Measurements from ENCODE around the gene LRMDA.
A peak's percentile ranks its signal among the peaks of the same experiment; 100 is the strongest.

LRMDA gene

GRCh38 chr10:75477680-75478079, 46.3 kb downstream of the LRMDA start:
- DNase-seq, result no peak

DNA sequence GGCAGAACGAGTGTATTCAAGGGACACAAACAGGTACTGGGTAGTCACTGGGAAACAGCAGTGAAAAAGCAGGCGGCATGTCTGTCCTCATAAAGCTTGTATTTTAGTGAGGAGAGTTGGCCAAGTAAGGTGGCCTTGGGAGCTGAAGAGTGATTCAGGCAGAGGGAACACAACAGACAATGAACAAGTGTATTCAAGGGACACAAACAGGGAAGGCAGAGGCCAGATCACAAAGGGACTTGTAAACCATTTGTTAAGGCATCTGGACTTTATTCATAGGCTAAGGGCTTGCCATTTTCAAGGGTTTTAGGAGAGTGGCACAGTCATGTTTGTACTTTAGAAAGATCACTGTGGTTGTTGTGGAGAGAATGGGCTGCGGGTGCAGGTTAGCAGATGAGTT, 49.0 kb downstream of the LRMDA start:
- no peak for DNase-seq

DNA sequence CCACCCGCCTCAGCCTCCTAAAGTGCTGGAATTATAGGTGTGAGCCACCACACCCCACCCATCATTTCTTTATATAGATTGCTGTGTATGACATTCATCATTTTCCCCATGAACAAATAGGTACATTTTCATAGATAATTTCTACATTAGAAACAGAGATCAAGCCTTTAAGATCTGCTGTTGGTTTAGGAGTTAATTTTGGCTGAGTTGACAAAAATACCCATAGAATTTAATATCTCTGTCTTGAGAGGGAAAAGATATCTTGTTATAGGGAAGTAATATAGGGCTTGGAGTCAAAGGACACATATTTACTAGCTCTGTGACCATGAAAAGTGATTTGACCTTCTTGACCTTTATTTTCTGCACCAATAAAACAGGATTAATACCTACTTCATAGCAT, 51.8 kb downstream of the LRMDA start:
- DNase-seq, result no peak

DNA sequence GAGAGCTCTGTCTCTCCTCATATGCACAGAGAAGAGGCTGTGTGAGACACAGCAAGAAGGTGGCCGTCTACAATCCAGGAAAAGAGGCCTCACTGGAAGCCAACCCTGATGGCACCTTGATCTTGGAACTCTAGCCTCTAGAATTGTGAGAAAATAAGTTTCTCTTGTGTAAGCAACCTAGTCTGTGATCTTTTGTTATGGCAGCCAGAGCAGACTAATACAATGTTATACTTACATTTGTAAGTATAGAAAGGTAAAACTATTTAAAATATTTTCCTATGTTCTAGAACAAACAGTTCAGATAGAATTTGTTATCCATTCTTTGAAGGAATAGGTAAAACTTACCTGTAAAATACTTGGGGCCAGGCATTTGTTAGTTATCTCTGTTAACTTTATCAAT, 53.3 kb downstream of the LRMDA start:
- no peak for DNase-seq

DNA sequence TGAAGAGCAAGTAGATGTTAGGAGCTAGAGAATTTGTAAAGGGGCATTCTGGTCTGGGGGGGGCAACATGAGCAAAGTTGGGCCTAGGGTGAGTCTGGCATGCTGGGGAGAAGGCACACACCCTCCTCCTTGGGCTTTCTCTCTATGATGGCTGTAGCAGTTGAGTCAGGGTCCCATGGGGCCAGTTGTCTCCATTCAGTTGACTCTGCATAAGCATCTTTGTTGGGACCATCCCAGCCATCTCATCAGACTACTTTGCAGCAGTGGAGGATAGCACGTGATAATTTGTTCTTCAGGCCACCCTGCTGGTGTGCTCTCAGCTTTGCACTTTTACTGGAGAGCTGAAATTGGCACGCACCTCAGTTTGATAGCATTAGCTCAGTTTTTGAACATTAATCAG, 55.2 kb downstream of the LRMDA start:
- DNase-seq, result no peak

GRCh38 chr10:75487087-75487754, 55.8 kb downstream of the LRMDA start:
- no peak for DNase-seq

DNA sequence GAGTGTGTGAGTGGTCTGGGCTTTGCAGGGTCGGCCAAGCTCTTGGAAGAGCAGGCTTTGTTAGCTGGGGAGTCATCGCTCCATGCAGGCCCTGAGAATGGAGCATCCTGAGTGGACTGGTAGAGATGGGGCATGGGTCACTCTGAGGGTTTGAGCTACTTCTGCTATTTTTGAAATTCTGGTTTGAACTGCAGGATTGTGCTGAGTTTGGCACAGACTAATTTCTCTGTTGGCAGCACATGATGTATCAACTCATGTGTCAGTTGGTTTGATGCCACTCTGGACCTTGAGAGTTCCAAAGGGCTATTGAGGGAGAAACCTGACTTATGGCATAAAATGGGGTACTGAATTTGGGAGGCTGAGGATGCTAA, 56.3 kb downstream of the LRMDA start:
- no peak for DNase-seq

DNA sequence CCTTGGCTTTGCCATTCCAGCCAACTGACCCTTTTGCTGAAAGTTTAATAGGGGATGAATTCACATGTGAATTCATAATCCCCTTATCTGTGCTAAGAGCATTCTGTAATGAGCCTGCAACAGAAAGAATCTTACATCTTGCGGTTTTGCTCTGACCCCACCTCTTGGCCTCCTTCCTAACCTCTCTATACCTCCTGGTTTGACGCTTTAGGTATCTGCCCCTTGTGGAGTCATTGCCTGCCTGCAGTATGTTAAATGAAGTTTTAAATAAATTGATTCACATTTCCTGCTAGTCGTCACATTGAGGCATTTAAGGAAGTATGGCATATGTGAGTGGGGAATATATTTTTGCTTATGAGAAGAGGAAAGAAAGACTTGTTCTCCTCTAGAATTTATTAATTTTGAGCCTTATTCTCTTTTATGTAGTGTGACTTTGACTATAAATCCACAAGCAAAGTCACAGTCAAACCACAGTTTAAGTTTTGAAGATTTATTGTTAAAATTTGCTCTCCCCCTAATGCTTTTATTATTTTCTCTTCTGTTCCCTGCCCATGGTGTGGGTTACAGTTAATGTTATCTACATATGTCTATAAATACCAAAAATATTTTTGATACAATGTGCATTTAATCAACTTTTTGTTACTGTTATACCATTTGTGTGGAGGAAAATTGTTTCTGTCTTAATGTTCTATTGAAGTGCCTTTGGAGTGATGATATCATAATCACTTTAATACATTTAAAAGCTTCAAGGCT, 60.9 kb downstream of the LRMDA start:
- peak; percentile 70 for DNase-seq

DNA sequence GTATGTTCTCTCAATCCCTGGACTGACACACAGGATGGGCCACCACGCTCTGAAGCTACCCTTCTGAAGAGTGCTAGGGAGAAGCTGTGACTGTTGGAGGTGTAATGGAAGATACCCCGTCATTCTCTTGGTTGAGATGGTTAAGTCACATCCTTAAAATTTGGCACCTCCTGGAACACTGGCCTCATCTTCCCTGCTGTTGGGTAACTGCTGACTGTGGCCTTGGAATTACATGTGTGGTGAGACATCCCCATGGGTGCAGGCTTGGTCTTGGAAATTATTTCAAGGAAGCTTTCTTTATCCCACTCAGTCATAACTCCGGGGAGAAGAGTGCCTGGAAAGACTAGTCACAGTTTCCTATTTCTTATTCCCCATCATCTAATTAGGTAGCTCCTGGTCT, 62.0 kb downstream of the LRMDA start:
- no peak for DNase-seq

- no peak for DNase-seq
These were observed 64.2 kb downstream of the LRMDA start for GRCh38 chr10:75495434-75496190.

- no peak for DNase-seq
These were observed 64.8 kb downstream of the LRMDA start for GRCh38 chr10:75496191-75496567.

DNA sequence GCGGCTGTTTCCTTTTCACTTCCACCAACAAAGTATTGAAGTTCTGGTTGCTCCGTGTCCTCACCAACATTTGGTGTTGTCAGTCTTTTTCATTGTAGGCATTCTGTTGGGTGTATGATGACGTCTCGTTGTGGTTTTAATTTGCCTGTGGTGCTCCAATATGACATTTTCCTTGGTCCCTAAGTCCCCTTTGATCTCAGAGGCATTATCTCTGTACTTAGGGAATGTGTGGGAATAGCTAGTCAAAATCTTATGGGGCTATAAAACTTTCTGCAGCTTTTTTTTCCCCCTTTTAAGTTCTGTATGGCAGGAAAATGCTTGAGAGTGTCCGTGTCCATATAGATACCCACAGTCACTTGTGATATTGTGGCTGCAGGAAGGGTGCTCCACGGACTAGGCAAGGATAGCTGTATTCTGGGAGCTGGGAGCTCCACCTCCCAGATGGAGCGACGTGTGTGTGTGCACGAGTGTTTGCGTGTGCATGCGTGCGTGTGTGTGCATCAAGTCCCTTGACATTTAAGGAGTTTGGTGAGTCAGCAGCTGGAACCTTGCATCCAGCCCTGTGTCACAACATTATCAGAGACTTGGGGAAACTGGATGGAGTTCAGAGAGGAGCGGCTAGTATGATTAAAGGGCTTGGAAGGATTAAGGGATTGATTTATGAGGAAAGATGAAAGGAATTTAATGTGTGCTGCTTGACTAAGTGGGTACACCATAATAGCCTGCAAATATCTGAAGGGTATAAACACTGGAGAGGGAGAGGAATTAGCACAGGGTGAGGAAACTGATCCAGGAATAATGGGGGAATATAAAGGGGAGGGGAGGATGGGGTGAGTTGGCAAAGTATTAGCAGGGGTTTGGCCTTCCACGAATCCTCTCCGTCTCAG, 66.8 kb downstream of the LRMDA start:
- DNase-seq, result no peak

- DNase-seq, result no peak
These were observed 67.5 kb downstream of the LRMDA start for GRCh38 chr10:75498884-75499350.

DNA sequence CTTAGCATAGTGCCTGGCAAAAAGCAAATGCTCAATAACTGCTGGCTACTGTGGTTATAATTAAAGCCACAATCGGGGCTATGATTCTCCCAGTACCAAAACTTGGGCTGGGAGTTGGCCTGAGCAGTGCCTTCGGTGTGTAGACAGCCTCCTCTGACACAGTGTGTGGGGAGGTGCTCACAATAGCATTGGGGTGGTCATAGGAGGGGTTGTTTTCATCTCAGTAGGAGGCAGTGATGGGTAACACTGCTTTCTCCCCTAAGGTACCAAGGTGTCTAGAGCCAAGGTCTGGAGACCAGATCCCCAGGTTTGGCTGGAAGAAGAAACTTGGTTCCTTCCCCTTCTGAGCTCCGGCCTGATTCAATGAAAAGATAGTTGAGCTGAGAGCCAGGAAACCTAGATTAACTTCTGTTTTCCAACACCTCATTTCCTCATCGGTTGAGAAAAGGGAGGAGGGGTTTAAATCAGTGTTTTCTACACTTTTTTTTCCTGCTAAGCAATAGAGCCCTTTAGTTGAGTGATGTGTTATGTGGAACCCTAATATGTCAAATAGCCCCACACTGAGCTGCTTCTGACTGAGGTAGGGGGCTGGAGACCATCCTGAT, 68.2 kb downstream of the LRMDA start:
- no peak for DNase-seq

DNA sequence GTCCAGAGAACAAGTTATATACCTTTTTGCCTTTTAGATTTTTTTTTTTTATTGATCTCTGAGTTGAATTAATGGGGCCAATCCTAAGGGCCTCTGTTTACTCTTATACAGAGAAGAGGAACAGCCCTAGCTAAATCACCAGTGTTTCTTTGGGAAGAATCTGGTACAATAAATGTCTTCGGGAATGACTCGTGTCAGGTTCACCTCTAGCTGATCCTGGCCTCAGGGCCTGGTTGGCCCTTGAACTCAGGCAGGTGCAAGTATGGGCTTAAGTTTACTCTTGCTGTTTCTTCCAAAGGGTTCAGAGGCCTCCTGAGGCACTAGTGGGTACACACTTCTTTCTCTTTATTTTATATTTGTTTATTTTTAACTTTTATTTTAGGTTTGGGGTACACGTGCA, 71.0 kb downstream of the LRMDA start:
- no peak for DNase-seq

DNA sequence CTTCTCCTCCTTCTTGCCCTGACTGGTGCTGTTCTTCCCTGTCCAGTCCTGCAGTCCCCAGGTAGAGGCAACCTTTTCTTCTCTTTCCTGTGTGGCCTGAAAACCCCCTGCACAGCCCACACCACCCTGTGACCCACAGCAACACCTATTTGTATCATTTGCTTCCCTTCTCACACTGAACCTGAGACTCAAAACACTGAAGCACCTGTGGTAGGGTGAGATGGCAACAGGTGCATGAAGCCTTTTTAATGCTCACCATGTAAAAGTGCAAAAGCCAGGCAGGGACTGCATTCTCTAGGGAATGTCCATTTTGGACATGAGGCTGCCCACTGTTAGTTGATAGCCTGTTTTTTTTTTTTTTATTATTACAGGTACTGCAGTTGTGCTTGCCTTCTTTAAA, 71.4 kb downstream of the LRMDA start:
- no peak for DNase-seq

DNA sequence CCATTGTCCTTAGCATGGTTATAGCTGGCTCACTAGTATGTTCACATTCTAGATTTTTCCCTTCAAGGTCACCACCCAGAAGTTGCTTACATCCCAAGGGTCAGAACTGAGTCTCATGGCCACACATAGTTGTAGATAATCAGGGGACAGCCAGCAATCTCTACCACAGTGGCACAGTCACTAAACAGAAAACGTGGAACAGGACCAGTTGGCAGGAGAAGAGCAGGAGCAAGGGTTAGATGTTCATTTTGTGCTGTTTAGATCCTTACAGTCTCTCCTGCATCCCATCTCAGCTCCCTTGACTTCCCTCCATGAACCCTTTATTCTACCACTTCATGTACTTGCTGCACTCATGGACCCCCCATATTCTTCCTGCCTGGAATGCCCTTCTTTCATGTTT, 73.9 kb downstream of the LRMDA start:
- DNase-seq, result no peak

- DNase-seq, result peak; percentile 13
These were observed 74.5 kb downstream of the LRMDA start for GRCh38 chr10:75505840-75506506.

GRCh38 chr10:75506930-75507329, 75.5 kb downstream of the LRMDA start:
- DNase-seq, result no peak

DNA sequence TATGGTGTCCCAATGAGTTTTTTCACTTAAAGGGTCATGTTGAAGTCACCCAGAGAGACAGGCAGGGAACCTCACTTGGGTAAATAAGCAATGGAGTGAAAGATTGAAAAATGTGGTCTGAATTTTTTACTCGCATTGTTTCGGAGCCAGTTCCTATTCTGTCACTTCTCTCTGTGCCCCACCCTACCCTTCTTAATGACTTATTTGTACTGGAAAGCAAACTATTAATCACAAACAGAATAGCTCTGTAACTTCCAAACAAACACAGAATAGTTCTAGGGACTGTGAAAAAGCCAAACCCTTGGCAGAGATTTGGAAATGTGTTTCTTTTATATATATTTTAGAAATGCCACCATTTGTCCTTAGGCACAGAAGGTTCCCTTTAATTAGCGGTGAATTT, 76.0 kb downstream of the LRMDA start:
- no peak for DNase-seq

DNA sequence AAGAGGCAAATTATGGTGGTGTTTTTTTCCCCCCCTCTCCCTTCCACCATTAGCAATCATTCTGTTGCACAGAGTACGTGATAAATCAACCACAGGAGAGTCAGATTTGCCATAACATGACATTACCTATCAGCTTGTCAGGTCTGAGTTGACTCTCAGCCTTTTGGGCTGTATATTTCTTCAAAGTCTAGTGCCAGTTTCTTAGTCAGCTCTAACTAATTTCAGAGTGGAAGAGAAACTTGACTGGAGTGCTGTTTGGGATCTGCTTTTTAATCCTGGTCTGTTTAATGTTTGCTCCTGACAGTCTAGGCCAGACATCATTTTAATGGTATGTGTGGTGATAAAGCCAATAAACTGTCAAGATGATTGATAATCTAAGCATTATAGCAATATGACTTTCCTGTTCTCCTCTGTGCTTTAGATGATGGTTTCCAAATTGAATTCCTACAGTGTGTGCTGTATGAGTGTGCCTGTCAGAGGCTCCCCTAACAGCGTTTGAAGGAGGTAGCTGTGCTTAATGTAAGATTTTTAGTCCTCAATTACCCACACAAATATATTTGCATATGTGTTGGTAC, 76.9 kb downstream of the LRMDA start:
- no peak for DNase-seq

All from hematopoietic multipotent progenitor cell treated with erythropoietin and hydrocortisone succinate and interleukin-3 and kit ligand, for 4 days (in vitro differentiated cells).